Liver (tissue), 3 donors: ENCODE data around the gene MTERF1.

Experiments
- ATF3 ChIP-seq: IDR thresholded peaks from 2 replicates; pipeline ENCODE4 v1.6.1; 2016; ENCODE audit warnings: antibody characterized with exemption
- CTCF ChIP-seq: fragments of 150-350 bp; IDR thresholded peaks from 2 replicates; pipeline ENCODE4 v1.5.1; 2017; ENCODE audit warnings: improper control_type of control experiment, low read depth, low read length; ENCODE audit not compliant: missing input control
- GABPA ChIP-seq, 2 donors: IDR thresholded peaks in 1 of 2; conservative IDR thresholded peaks in 1 of 2; 2 replicates each; pipeline ENCODE4 v1.6.1; 2016; ENCODE audit warnings: antibody characterized with exemption in 2 of 2, mild to moderate bottlenecking in 1 of 2, moderate library complexity in 1 of 2
- HNF4G ChIP-seq: IDR thresholded peaks from 2 replicates; pipeline ENCODE4 v1.6.1; 2016; ENCODE audit warnings: antibody characterized with exemption
- JUND ChIP-seq, 2 donors: IDR thresholded peaks; 2 replicates each; pipeline ENCODE4 v1.6.1; 2016; ENCODE audit warnings: antibody characterized with exemption in 2 of 2
- MAX ChIP-seq: IDR thresholded peaks from 2 replicates; pipeline ENCODE4 v1.6.1; 2016; ENCODE audit warnings: antibody characterized with exemption
- RAD21 ChIP-seq, 2 donors: IDR thresholded peaks; 2 replicates each; pipeline ENCODE4 v1.6.1; 2016; ENCODE audit warnings: antibody characterized with exemption in 2 of 2, mild to moderate bottlenecking in 2 of 2
- REST ChIP-seq: IDR thresholded peaks from 2 replicates; pipeline ENCODE4 v1.6.1; 2016; ENCODE audit warnings: antibody characterized with exemption, mild to moderate bottlenecking
- SP1 ChIP-seq: IDR thresholded peaks from 2 replicates; pipeline ENCODE4 v1.6.1; 2018; ENCODE audit warnings: antibody characterized with exemption, mild to moderate bottlenecking
- TAF1 ChIP-seq: conservative IDR thresholded peaks from 2 replicates; pipeline ENCODE4 v1.6.1; 2016; ENCODE audit warnings: antibody characterized with exemption, mild to moderate bottlenecking
- YY1 ChIP-seq: IDR thresholded peaks from 2 replicates; pipeline ENCODE4 v1.6.1; 2016; ENCODE audit warnings: antibody characterized with exemption, mild to moderate bottlenecking
- ZBTB33 ChIP-seq: IDR thresholded peaks from 2 replicates; pipeline ENCODE4 v1.6.1; 2016; ENCODE audit warnings: antibody characterized with exemption
- donor health status: healthy.
- donor health status: healthy.

GRCh38 chr7:91894781-91895480, 14.4 kb upstream of the MTERF1 start:
- TF ChIP-seq CTCF (no peak), SP1 (no peak), JUND (IDR thresholded peaks at IDR 0.05) (no peak), ATF3 (no peak), YY1 (no peak), GABPA (IDR thresholded peaks at IDR 0.05 in 1 of 2, conservative IDR thresholded peaks at IDR 0.05 in 1 of 2) (no peak), TAF1 (no peak), REST (no peak), RAD21 (IDR thresholded peaks at IDR 0.05) (no peak), MAX (no peak), ZBTB33 (no peak), HNF4G (no peak)
